ENCODE data around the gene MAP4K3.

MAP4K3 gene

GRCh38 chr2:39436592-39437521, at the start of gene MAP4K3:
Gene MAP4K3 (minus strand): TSS chr2:39437285. CDS start chr2:39436987, 298 bp downstream.
- no peak for FAIRE-seq

DNA sequence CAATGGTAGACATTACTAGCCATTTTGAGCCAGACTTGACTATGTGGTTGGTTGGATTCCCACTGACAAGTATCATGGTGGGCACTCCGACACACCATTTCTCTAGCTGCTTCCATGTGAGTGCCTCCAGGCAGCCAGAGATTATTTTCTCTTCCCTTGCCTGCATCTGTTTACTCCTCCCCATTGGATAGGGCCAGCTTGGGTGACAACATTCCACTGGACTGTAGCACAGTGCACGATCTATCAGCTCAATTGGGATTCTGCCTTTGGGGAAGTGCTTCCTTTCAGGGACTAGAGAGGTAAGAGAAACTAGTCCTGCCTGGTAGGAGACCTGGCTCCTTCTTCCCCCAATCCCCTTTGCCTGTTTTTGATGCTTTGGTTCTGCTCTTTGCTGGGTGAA, 49.0 kb upstream of the MAP4K3 start:
- no peak for FAIRE-seq
- DNase-seq (ENCODE audit: insufficient read length, low spot score), result no peak
- TF ChIP-seq, protein P1, sequence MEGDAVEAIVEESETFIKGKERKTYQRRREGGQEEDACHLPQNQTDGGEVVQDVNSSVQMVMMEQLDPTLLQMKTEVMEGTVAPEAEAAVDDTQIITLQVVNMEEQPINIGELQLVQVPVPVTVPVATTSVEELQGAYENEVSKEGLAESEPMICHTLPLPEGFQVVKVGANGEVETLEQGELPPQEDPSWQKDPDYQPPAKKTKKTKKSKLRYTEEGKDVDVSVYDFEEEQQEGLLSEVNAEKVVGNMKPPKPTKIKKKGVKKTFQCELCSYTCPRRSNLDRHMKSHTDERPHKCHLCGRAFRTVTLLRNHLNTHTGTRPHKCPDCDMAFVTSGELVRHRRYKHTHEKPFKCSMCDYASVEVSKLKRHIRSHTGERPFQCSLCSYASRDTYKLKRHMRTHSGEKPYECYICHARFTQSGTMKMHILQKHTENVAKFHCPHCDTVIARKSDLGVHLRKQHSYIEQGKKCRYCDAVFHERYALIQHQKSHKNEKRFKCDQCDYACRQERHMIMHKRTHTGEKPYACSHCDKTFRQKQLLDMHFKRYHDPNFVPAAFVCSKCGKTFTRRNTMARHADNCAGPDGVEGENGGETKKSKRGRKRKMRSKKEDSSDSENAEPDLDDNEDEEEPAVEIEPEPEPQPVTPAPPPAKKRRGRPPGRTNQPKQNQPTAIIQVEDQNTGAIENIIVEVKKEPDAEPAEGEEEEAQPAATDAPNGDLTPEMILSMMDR (IDR thresholded peaks at IDR 0.05; ENCODE audit: insufficient read depth, missing control alignments), result no peak

More at GRCh38 chr2:39436592-39437521, at the start of gene MAP4K3:
- DNase-seq (ENCODE audit: insufficient read length, low spot score), result peak; percentile 80
- TF ChIP-seq, protein P1 (IDR thresholded peaks at IDR 0.05; ENCODE audit: insufficient read depth, missing control alignments), result no peak

GRCh38 chr2:39484620-39485495, 47.8 kb upstream of the MAP4K3 start:
- TF ChIP-seq, protein P1 (IDR thresholded peaks at IDR 0.05; ENCODE audit: insufficient read depth, missing control alignments), result no peak
- FAIRE-seq, result peak; percentile 88

DNA sequence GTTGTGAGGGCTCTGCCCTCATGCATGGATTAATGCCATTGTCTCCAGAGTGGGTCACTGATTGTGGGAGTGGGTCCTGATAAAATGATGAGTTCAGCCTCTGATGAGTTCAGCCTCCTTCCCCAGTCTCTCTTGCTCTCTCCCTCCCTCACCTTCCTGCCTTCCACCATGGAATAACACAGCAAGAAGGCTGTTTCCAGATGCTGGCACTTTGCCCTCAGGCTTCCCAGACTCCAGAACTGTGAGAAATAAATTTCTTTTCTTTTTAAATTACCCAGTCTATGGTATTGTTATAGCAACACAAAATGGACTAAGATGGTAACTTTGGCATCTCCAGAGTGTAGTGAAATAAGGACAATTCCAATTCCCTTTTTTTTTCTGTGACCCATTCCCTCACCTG, 47.1 kb upstream of the MAP4K3 start:
- no peak for DNase-seq (ENCODE audit: insufficient read length, low spot score)

More at GRCh38 chr2:39484620-39485495, 47.8 kb upstream of the MAP4K3 start:
- no peak for DNase-seq (ENCODE audit: insufficient read length, low spot score)

GRCh38 chr2:39483534-39483933, 46.4 kb upstream of the MAP4K3 start:
- TF ChIP-seq, protein P1 (IDR thresholded peaks at IDR 0.05; ENCODE audit: insufficient read depth, missing control alignments), result no peak
- DNase-seq (ENCODE audit: insufficient read length, low spot score) (no peak), FAIRE-seq (no peak)

More for the DNA sequence above, 47.1 kb upstream of the MAP4K3 start:
- FAIRE-seq, result no peak
- TF ChIP-seq, protein P1 (IDR thresholded peaks at IDR 0.05; ENCODE audit: insufficient read depth, missing control alignments), result no peak

DNA sequence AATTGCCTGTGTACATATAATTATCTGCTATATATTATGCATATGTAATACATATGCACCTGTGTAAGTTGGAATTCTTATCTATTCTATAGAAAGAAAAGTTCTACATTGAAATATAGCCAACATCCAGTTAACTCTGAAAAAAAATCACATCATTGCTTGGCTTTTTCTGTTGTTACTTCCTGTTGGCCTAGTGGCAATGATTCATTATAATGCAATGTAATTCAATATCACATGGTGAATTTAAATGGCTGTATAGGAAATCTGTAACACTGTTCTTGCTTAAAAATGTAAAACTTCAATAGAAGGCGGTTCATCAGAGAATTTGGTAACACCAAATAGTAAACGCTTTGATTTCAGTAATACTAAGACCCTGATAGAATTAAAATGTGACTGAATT, 44.5 kb upstream of the MAP4K3 start:
- FAIRE-seq (no peak), DNase-seq (ENCODE audit: insufficient read length, low spot score) (no peak)
- TF ChIP-seq, protein P1 (IDR thresholded peaks at IDR 0.05; ENCODE audit: insufficient read depth, missing control alignments), result no peak

Measured in D721Med (cell line).